HG03571 (cell line): ENCODE results near the gene TMEM147.
A peak's percentile ranks its signal among the peaks of the same experiment; 100 is the strongest.

Experiments used
- ATAC-seq: cut with Tn5 transposase; IDR thresholded peaks from one replicate; pipeline ENCODE4 v1.9.1; 2021; ENCODE audit not compliant: unreplicated experiment

TMEM147 gene

DNA sequence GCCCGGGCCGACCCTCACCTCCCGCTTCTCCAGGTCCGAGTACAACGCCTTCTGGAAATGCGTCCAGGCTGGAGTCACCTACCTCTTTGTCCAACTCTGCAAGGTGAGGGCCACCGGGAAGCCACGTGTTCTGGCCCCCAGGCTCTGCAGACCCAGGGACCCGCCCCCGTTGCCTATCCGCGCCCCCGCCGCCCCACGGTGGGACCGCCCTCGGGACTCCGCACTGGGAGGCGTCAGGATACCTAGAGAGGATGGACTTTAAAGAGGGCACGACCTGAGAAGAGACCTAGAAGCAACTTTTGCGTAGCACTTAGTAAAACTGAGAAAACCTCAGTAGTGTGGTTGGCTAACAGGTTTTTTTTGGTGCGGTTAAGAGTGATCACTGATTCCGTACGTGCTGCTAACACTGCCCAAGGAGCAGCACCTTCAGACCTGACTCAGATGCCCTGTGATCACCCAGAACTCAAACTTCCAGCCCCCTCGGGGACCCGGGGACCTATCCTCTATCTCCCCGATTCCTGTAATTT, 492 bp downstream of the TMEM147 start:
- ATAC-seq = peak; percentile 24

DNA sequence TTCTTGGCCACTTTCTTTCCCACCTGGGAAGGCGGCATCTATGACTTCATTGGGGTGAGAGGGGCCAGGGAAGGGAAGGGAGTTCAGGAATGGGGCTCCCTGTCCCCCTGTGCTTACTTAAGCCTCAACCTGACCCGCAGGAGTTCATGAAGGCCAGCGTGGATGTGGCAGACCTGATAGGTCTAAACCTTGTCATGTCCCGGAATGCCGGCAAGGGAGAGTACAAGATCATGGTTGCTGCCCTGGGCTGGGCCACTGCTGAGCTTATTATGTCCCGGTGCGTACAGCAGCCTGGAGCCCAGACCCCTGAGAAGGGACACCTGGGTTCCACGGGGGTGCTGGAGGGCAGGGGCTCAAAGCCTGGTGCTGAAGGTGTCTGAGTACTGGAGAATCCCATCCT, 1.1 kb downstream of the TMEM147 start:
- ATAC-seq = no peak

DNA sequence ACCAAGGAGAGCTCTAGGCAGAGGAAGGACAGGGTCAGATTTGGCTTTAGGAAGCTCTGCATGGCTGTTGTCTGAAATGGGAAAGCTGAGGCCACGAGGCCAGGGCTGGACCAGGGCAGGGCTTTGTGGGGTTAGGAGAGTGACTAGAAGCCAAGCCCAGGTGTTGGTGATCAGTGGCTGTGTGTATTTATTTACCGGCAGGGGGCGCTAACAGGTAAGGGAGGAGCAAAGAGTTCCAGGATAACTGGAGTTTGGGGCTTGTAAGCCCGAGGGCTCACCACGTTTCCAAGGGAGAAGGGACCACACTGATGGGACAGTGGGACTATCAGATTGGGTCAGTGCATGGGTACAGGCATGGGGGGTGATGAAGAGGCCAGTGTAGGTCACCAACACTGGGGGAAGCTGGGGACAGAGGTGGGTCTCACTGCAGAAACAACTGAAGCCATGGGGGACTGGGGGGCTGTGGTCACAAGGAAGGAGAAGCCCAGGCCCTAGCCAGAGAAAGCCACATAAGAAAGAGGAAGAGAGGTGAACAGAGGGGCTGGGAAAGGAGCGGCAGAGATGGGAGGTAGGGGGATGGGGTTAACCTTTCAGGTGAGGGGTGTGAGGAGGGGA, 3.9 kb downstream of the TMEM147 start:
- no peak for ATAC-seq

DNA sequence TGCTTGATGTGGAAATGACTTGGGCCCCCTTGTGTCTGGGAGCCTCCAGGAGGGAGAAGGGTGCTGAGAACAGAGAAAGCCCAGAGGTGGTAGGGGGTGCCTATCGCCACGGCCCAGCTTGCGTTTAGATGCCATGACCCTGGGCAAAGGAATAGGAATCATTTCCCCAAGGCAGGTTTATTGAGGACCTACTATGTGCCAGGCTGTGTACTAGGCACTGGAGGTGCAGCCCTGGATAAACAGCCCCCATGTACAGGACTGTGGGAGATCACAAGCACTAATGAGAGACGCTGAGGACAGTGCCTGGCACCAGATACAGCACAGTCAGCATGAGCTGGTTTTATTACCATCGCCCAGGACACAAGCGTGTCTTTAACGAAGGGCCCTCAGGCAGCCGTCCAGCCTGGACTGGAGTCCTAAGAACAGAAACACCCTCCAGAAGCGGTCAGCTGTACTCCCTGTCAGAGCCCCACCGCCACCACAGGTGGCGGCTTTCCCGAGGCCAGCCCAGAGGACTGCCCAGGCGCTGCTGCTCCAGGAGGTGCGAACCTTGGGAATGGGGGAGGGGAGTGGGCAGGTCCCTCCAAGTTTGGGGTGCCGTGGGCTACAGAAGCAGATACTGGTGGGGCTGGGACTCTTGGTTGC, 4.6 kb downstream of the TMEM147 start:
- no peak for ATAC-seq

DNA sequence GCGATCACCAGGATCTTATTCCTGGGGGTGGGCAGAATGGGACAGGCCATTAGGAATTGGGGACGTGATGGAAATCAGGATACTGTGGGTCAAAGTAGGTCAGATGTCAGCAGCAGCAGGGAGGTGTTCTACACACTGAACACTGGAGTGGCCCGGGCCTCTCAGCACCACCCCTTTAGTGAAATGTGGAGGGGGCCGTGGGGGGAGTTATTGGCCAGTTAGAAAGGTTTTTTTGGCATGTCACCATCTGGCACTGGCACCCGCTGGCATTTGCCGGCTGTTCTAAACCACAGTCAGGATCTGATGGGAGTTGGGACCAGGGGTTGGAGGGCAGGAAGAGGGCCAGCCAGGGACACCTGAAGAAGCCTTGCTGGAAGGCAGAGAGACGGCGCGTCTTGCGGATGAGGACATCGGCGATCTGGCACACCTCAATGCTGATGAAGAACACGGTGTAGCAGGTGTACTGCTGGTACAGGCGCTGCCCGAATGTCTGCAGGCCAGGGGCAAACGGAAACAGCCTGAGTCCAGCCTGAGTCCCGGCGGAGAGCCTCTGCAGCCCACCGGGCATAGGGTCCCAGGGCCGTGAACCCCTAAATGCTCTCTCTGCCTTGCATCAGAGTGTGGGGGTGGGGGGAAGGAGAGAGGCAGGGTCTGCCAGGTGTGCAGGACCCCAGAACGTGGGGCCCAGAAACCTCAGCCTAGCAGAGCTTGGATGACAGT, 5.8 kb downstream of the TMEM147 start:
- no peak for ATAC-seq

DNA sequence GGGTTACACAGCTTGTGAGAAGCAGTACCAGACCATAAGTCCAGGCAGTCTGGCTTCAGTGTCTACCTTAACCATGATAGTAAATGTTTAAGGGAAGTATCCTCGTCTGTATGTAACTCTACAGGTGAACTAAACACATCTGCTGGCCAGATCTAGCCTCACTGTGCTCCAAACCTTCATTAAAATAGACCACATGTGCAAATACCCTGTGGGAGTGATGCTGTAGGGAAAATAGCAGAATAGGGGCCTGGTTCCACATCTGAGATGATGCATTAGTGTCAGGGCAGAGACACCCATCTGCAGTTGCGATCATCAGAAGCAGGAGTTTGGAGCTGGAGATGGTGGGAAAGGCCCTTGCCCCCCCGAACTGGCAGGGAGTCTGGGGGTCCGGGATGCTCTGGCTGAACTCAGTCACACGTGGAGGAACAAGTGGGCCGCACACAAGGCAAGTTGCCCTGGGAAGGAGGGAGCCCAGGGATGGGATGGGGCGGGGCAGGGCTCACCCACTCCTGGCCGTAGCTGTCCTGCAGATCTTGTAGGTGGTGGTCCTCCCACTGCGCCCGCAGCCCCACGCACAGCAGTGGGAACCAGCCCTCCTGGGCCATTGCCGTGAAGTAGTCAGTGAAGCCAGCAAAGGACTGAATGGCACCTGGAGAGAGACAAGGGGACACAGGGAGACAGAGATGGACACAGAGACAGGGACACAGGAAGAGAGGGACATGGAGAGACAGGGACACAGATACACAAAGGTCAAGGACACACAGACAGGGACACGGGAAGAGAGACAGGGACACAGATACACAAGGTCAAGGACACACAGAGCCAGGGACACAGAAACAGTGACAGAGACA, 7.3 kb downstream of the TMEM147 start:
- no peak for ATAC-seq

DNA sequence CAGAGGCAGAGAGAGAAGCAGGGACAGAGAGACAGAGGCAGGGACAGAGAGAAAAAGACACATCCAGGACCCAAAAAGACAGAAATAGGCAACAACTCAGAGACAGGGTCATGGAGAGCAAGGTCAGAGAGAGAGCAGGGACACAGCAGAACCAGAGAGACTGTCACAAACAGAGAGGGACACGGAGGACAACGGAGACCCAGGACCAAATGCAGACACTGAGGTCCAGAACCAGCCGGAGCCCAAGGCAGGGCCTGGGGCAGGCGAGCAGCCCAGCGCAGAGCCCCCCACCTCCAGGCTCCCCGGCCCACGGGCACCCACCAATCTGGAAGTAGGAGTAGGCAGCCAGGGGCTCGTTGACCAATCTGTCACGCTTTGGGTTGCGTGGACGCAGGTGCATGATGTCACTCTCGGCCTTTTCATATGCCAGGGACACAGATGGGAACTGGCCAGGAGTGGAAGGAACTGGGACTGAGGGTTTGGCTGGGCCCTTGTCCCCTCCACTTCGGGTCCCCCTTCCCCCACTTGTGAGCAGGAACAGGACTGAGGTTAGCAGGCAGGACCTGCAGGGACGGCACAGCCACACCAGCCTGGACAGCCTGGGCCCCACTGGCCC, 8.1 kb downstream of the TMEM147 start:
- ATAC-seq = no peak

DNA sequence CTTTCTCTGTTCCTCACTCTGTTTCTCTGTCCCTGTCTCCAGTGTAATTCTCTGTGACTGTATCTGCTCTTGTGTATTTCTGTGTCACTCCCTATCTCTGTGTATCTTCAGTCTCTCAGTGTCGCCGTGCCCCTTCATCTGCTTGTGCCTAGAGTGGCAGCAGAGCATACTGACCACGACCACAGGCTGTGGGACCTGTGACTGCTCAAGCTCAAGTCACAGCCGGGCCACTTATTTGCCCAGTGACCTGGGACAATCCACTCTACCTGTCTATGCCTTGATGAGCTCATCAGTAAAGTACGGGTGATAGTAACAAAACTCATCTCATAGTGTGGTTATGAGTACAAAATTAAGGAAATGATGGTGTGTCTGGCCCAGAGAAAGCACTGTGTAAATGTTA, 8.7 kb downstream of the TMEM147 start:
- ATAC-seq = no peak

DNA sequence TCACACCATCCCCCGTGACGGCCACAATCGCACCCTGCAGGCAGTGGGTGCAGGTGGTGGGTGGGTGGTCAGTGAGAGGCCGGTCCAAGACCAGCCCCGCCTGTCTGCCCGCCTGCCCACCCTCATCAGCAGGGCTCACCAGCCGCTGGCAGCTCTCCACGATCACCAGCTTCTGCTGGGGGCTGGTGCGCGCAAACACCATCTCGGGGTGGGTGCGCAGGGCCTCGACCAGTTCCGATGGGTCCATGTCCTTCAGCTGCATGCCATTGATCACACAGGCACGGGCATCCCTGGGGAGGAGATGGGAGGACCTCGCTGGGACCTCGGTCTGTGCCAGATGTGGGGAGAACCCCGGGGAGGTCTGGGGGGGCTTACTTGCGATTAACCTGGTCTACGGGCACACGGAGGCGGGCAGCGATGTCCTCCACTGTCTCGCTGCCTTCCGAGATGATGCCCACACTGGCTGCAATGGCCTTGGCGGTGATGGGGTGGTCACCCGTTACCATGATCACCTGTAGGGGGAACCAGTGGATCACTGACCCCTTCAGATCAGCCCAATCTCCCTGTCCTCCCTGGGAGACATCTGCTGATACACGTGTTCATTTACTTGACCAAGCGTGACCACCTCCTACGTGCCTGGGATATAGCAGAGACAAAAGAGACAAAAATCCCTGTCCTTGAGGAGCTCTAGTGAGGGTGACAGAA, 10.0 kb downstream of the TMEM147 start:
- ATAC-seq = no peak

DNA sequence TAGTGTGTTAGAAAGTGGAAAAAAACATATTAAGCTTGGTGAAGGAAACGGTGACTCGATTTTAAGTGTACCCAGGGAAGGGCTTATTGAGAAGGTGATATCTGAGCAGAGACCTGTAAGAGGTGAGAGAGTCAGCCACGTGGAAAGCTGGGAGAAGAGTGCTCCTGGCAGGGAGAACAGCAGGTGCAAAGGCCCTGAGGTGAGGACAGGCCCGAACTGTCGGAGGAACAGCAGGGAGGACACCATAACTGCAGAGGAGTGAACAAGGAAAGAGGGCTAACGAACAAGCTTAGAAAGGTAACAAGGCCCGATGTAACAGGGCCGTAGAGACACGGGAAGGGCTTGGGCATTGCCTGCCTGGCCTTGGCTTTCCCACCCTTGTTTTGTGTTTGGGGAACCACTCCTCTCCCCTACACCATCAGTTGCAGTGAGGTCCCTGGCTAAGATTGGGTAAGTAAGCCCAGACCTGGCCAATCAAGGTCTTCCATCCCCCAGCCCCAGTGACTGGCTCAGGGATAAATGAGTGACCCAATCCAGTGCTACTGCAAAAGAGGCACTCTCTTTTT, 10.7 kb downstream of the TMEM147 start:
- ATAC-seq = no peak

DNA sequence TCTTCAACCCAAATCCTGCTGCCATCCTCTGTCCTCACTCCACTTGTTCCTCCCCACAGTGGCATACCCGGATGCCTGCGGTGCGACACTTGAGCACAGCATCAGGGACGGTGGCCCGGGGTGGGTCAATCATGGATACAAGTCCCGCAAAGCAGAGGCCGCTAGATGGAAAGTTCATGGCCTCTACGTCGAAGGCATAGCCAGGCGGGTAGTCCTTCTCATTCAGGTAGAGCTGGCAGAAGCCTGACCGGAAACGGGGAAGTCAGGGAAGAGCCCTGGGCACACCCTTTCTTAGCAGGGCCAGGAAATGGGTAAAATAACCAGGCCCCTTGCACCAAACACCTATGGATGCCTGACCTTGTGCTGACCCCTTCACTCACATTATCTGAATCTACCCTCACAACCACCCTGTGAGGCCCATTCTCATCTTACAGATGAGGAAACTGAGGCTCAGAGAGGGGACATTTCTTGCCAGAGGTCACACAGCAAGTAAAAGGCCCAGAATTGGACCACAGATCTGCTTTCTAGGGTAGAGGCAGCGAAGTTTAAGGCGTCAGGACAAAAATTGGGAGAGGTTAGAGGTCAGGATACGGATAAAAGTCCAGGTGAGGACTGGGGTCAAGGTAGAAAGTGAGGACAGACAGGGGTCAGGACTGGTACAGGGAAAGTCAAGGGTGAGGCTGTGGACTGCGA, 11.6 kb downstream of the TMEM147 start:
- ATAC-seq = no peak

DNA sequence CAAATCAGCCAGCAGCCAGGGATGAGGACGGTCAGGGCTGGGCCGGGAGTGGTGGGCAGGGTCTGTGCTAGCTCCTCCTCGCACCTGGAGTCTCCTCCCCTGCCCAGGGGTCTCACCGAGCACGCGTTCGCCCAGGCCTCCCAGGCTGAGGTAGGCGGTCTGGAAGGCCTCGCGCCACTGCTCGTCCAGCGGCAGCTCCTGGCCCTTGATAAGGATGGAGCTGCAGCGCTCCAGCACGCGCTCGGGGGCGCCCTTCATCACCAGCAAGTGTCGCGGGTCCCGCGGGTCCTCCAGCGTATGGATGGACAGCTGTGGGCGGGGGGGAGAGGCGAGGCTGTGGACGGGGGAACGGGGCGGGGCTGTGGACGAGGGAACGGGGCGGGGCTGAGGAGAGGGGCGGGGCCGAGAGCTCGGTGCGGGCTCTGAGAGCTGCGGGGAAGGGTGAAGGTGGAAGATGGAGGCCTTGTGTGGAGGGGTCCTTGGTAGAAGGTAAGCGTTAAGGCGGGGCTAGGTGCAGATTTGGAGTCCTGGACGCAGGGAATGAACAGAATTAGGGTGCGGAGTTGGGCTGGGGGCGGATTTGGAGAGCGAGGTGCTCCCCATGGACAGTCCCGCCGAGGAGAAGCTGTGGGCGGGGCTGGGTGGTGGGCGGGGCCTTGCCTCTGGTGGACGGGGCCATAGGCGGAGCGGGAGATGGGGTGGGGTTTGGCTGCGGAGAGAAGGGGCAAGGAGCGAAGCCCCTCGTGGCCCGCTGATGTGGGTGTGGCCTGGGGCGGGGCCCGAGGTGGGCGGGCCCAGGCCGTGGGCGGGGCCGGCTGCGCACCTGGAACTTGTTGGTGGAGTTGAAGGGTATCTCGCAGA, 12.3 kb downstream of the TMEM147 start:
- ATAC-seq = no peak

DNA sequence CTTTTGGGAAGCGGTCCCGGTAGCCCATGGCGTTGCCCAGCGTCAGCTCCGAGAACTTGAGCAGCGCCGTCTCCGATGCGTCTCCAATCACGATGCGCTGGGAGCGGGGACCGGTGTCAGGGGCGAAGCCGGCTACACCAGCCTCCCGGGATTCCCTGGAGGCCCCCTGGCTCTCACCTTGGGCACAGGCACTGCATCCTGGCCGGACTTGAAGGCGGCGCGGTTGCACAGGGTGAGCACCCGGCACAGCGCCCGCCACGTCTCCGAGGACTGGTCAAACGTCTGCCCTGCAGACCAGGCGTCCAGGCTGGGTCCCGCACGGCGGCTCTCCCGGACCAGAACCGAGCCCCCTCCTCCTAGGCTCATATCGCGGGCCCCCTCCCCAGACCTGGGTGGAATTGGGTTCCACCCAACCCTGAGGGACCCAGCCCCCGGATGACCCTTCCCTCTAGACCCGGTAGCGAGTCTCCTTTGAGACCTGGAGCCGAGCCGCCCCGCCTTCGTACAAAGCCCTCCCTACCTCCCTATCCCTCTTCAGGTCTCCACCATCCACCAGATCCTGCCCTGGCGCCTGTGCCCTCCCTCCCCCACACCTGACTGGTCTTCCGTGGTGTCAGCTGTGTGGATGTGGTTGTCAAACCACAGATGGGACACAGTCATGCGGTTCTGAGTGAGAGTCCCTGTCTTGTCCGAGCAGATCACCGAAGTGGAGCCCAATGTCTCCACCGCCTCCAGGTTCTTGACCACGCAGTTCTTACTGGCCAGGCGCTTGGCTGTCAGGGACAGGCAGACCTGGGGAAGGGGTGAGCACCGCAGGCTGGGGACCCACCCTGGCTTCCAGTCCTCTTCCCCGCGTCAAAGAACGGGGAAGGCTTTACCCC, 13.2 kb downstream of the TMEM147 start:
- no peak for ATAC-seq

DNA sequence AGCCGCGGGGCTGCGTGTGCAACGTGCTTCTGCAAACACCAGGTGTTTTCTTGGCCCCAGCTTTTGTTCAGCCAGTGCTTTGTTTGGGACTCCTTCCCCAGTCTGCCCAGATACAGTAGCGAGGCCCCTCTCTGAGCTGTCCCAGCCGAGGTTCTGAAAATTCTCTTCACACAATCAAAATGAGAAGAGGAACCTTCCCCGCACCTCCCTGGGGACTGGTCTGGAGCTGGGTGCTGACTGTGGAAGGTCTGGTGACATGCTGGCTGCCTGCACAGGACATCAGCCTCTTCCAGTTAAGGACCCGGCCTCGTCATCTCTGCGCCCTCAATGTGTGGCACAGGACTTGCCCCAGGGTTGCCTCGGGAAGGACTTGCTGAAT, 13.8 kb downstream of the TMEM147 start:
- peak; percentile 62 for ATAC-seq

DNA sequence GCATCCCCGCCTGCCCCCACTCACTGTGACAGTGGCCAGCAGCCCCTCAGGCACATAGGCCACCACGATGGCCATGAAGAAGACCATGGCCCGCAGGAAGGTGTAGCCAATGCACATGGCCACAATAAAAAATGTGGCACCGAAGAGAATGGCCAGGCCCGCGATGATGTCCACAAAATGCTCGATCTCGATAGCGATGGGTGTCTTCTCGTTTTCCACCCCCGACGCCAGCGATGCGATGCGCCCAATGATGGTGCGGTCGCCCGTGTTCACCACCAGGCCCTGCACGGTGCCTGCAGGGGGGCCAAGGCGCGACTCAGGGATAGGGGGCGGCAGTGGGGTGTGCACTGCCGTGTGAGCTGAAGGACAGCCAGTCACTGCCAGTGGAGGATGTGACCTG, 14.4 kb downstream of the TMEM147 start:
- ATAC-seq = no peak

DNA sequence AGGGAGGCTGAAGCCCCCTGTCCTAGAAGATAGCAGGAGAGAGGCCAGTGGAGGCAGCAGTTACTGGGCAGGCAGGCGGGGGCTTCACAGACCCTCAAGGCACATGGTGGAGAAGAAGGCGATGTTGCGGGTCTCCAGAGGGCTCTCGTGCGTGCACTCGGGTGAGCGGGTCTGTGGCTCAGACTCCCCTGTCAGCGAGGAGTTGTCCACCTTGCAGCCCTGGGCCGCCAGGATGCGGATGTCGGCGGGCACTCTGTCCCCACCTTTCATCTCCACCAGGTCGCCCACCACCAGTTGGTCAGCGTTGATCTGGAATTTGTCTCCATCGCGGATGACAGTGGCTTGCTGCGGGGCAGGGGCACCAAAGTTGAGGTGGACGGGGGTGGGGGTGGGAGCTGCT, 14.8 kb downstream of the TMEM147 start:
- ATAC-seq = no peak

DNA sequence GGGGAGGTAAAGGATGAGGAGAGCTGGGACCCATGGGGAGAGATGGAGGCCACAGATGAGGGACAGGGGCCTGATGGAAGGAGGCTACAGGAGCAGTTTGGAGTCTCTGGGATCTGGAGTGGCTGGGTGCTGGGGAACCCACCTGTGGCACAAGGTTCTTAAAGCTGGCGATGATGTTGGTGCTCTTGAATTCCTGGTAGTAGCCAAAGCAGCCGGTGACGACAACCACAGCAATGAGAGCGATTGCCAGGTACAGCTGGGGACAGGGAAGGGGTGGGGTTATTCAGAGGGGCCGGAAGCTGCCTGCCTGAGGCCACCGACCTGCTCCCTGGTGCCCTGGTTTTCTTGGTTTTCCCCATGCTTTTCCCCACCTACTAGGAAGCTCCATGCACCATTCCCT, 15.3 kb downstream of the TMEM147 start:
- no peak for ATAC-seq
